Stimulated activated naive CD8-positive, alpha-beta T cell treated with anti-CD3 and anti-CD28 coated beads, Interleukin-15, amount 100 ng/mL, for 72 hours (primary cell): ENCODE data around the gene CA6.
"Not testable (repeated sequence)": the region's sequence is repeated elsewhere in the genome, so short reads cannot be mapped to it uniquely, and the experiment has no call there.

Source experiments
- ATAC-seq: fragments of 150-1000 bp; cut with Tn5 transposase; 2 replicates; pipeline ENCODE4 v1.10.0; 2021; ENCODE audit warnings: mild to moderate bottlenecking, moderate library complexity
- DNase-seq, 2 donors: peaks; one replicate each; pipeline ENCODE4 v3.0.0; 2021 to 2022
- H3K27ac Mint-ChIP-seq, 2 donors: one replicate each; pipeline ENCODE4 v1.8.0; 2022; ENCODE audit warnings: mild to moderate bottlenecking in 2 of 2, mixed read lengths in 2 of 2, moderate library complexity in 2 of 2
- H3K27me3 Mint-ChIP-seq: one replicate; pipeline ENCODE4 v1.8.0; 2022; ENCODE audit warnings: mixed read lengths
- H3K4me1 Mint-ChIP-seq: one replicate; pipeline ENCODE4 v1.8.0; 2022; ENCODE audit warnings: mild to moderate bottlenecking, mixed read lengths
- H3K4me3 Mint-ChIP-seq, 2 donors: one replicate each; pipeline ENCODE4 v1.8.0; 2022; ENCODE audit warnings: mild to moderate bottlenecking in 2 of 2, mixed read lengths in 2 of 2, moderate library complexity in 1 of 2
- H3K9me3 Mint-ChIP-seq, 2 donors: one replicate each; pipeline ENCODE4 v1.8.0; 2022; ENCODE audit warnings: mixed read lengths in 2 of 2

The CA6 gene

GRCh38 chr1:8945568-8945967, at the start of gene CA6:
Gene CA6 (plus strand): TSS chr1:8945868. CDS start chr1:8945887, 19 bp downstream.
- Mint-ChIP-seq H3K27ac (peak within 1 kb of the TSS; percentile 97 to 100), H3K4me1 (peaks cover 99% of the 10 kb centered on the region)

GRCh38 chr1:8896775-8897174, 48.9 kb upstream of the CA6 start:
- not testable (repeated sequence) for H3K27ac Mint-ChIP-seq, H3K4me3 Mint-ChIP-seq, H3K9me3 Mint-ChIP-seq, H3K27me3 Mint-ChIP-seq, DNase-seq, ATAC-seq
- peaks cover 28% of the 10 kb centered on the region for H3K4me1 Mint-ChIP-seq

More at GRCh38 chr1:8945568-8945967, at the start of gene CA6:
- no peaks in the 10 kb centered on the region for H3K9me3 Mint-ChIP-seq
- no peak for ATAC-seq
- H3K27me3 Mint-ChIP-seq = no peaks in the 10 kb centered on the region
- no peak for DNase-seq
- peak within 1 kb of the TSS; percentile 77 to 81 for H3K4me3 Mint-ChIP-seq

- H3K4me3 Mint-ChIP-seq = not testable (repeated sequence)
These were observed 48.2 kb upstream of the CA6 start for GRCh38 chr1:8897505-8897904.

GRCh38 chr1:8898418-8898817, 47.2 kb upstream of the CA6 start:
- Mint-ChIP-seq H3K27ac (peak overlapping the region in 1 of 2 donors; percentile 51), H3K4me3 (peak overlapping the region in 1 of 2 donors; percentile 14), H3K4me1 (peaks cover 43% of the 10 kb centered on the region)
- not testable (repeated sequence) for DNase-seq, ATAC-seq, H3K9me3 Mint-ChIP-seq, H3K27me3 Mint-ChIP-seq

More at GRCh38 chr1:8897505-8897904, 48.2 kb upstream of the CA6 start:
- DNase-seq, H3K27me3 Mint-ChIP-seq, H3K9me3 Mint-ChIP-seq, H3K27ac Mint-ChIP-seq, ATAC-seq: not testable (repeated sequence)
- peaks cover 34% of the 10 kb centered on the region for H3K4me1 Mint-ChIP-seq

- no peak for DNase-seq
- Mint-ChIP-seq H3K9me3 (peaks cover 0 to 4% of the 10 kb centered on the region in 2 donors), H3K27me3 (no peaks in the 10 kb centered on the region), H3K4me3 (peak overlapping the region in 1 of 2 donors; percentile 72), H3K4me1 (peaks cover 50% of the 10 kb centered on the region), H3K27ac (peak overlapping the region; percentile 98 to 99)
- ATAC-seq = no peak
These were observed 46.6 kb upstream of the CA6 start for GRCh38 chr1:8899046-8899445.

- not testable (repeated sequence) for H3K4me3 Mint-ChIP-seq
These were observed 45.0 kb upstream of the CA6 start for GRCh38 chr1:8900684-8901083.

GRCh38 chr1:8902765-8903164, 42.9 kb upstream of the CA6 start:
- Mint-ChIP-seq H3K27me3 (no peaks in the 10 kb centered on the region), H3K4me3 (no peak overlapping the region), H3K27ac (peak overlapping the region in 1 of 2 donors; percentile 83), H3K4me1 (peaks cover 72% of the 10 kb centered on the region), H3K9me3 (peaks cover 0 to 4% of the 10 kb centered on the region in 2 donors)
- ATAC-seq (no peak), DNase-seq (no peak)

More at GRCh38 chr1:8900684-8901083, 45.0 kb upstream of the CA6 start:
- ATAC-seq, H3K27me3 Mint-ChIP-seq, H3K9me3 Mint-ChIP-seq: not testable (repeated sequence)
- peaks cover 61% of the 10 kb centered on the region for H3K4me1 Mint-ChIP-seq
- DNase-seq = peak in 1 of 2 donors; percentile 29
- H3K27ac Mint-ChIP-seq = peak overlapping the region; percentile 98 to 99

- peaks cover 0 to 4% of the 10 kb centered on the region in 2 donors for H3K9me3 Mint-ChIP-seq
- peak overlapping the region in 1 of 2 donors; percentile 50 for H3K27ac Mint-ChIP-seq
- DNase-seq = peak in 1 of 2 donors; percentile 33
- H3K4me1 Mint-ChIP-seq = peaks cover 79% of the 10 kb centered on the region
- H3K27me3 Mint-ChIP-seq = no peaks in the 10 kb centered on the region
- no peak overlapping the region for H3K4me3 Mint-ChIP-seq
- ATAC-seq = no peak
These were observed 42.3 kb upstream of the CA6 start for GRCh38 chr1:8903410-8903809.

- Mint-ChIP-seq H3K27me3 (no peaks in the 10 kb centered on the region), H3K4me1 (peaks cover 75% of the 10 kb centered on the region), H3K27ac (peak overlapping the region in 1 of 2 donors; percentile 50), H3K9me3 (peaks cover 0 to 4% of the 10 kb centered on the region in 2 donors), H3K4me3 (no peak overlapping the region)
- ATAC-seq (no peak), DNase-seq (no peak)
These were observed 41.6 kb upstream of the CA6 start for GRCh38 chr1:8903908-8904650.

GRCh38 chr1:8905582-8906191, 40.0 kb upstream of the CA6 start:
- H3K27me3 Mint-ChIP-seq = no peaks in the 10 kb centered on the region
- peaks cover 59% of the 10 kb centered on the region for H3K4me1 Mint-ChIP-seq

GRCh38 chr1:8908388-8909151, 37.1 kb upstream of the CA6 start:
- no peaks in the 10 kb centered on the region for H3K27me3 Mint-ChIP-seq
- no peaks in the 10 kb centered on the region for H3K9me3 Mint-ChIP-seq
- H3K4me1 Mint-ChIP-seq = peaks cover 47% of the 10 kb centered on the region
- H3K4me3 Mint-ChIP-seq = no peak overlapping the region
- peak overlapping the region in 1 of 2 donors; percentile 57 for H3K27ac Mint-ChIP-seq
- no peak for DNase-seq
- no peak for ATAC-seq

More at GRCh38 chr1:8905582-8906191, 40.0 kb upstream of the CA6 start:
- peak overlapping the region; percentile 49 to 82 for H3K27ac Mint-ChIP-seq
- H3K9me3 Mint-ChIP-seq = peaks cover 0 to 4% of the 10 kb centered on the region in 2 donors
- no peak for ATAC-seq
- no peak for DNase-seq
- no peak overlapping the region for H3K4me3 Mint-ChIP-seq

GRCh38 chr1:8910331-8910730, 35.3 kb upstream of the CA6 start:
- Mint-ChIP-seq H3K4me1 (peaks cover 47% of the 10 kb centered on the region), H3K4me3 (no peak overlapping the region), H3K9me3 (no peaks in the 10 kb centered on the region), H3K27ac (peak overlapping the region in 1 of 2 donors; percentile 54), H3K27me3 (no peaks in the 10 kb centered on the region)
- DNase-seq (no peak), ATAC-seq (no peak)

GRCh38 chr1:8910914-8911313, 34.8 kb upstream of the CA6 start:
- Mint-ChIP-seq H3K27ac (peak overlapping the region in 1 of 2 donors; percentile 37), H3K9me3 (no peaks in the 10 kb centered on the region), H3K27me3 (no peaks in the 10 kb centered on the region), H3K4me1 (peaks cover 47% of the 10 kb centered on the region), H3K4me3 (no peak overlapping the region)
- DNase-seq (no peak), ATAC-seq (peak; percentile 68)

- Mint-ChIP-seq H3K27ac (peak overlapping the region in 1 of 2 donors; percentile 72), H3K27me3 (no peaks in the 10 kb centered on the region), H3K4me1 (peaks cover 50% of the 10 kb centered on the region), H3K4me3 (no peak overlapping the region), H3K9me3 (no peaks in the 10 kb centered on the region)
- DNase-seq (no peak), ATAC-seq (peak; percentile 45)
These were observed 34.0 kb upstream of the CA6 start for GRCh38 chr1:8911416-8912309.

- Mint-ChIP-seq H3K4me3 (no peak overlapping the region), H3K4me1 (peaks cover 51% of the 10 kb centered on the region), H3K27me3 (no peaks in the 10 kb centered on the region), H3K27ac (no peak overlapping the region), H3K9me3 (no peaks in the 10 kb centered on the region)
- DNase-seq = no peak
- no peak for ATAC-seq
These were observed 32.2 kb upstream of the CA6 start for GRCh38 chr1:8913457-8913856.
